GM21576 (cell line): Measurements from ENCODE around the gene MUC4.
A peak's percentile ranks its signal among the peaks of the same experiment; 100 is the strongest.

Source experiments
- ATAC-seq: cut with Tn5 transposase; IDR thresholded peaks from one replicate; pipeline ENCODE4 v1.9.1; 2021; ENCODE audit warnings: mild to moderate bottlenecking, moderate library complexity; ENCODE audit not compliant: unreplicated experiment

Gene MUC4

GRCh38 chr3:195811756-195812155 is at the start of gene MUC4:
TSS of gene MUC4 (minus strand) at chr3:195811929. CDS start at chr3:195811817, 112 bp downstream.
- ATAC-seq = no peak

GRCh38 chr3:195860456-195860855 is 48.7 kb upstream of the MUC4 start:
- no peak for ATAC-seq

- ATAC-seq = no peak
Measured at GRCh38 chr3:195859846-195860411, 48.2 kb upstream of the MUC4 start.

GRCh38 chr3:195859061-195859845 is 47.5 kb upstream of the MUC4 start:
- no peak for ATAC-seq

GRCh38 chr3:195856410-195857084 is 44.8 kb upstream of the MUC4 start:
- no peak for ATAC-seq

GRCh38 chr3:195855471-195856409 is 44.0 kb upstream of the MUC4 start:
- no peak for ATAC-seq

GRCh38 chr3:195854628-195855294 is 43.0 kb upstream of the MUC4 start:
- no peak for ATAC-seq

- no peak for ATAC-seq
Measured at GRCh38 chr3:195853996-195854395, 42.3 kb upstream of the MUC4 start.

- ATAC-seq = no peak
Measured at GRCh38 chr3:195853036-195853435, 41.3 kb upstream of the MUC4 start.

GRCh38 chr3:195850857-195851543 is 39.3 kb upstream of the MUC4 start:
- ATAC-seq = peak; percentile 88

- no peak for ATAC-seq
Measured at GRCh38 chr3:195849322-195850074, 37.8 kb upstream of the MUC4 start.

- no peak for ATAC-seq
Measured at GRCh38 chr3:195847055-195847950, 35.6 kb upstream of the MUC4 start.

GRCh38 chr3:195845483-195845882 is 33.8 kb upstream of the MUC4 start:
- no peak for ATAC-seq

- ATAC-seq = no peak
Measured at GRCh38 chr3:195844671-195845218, 33.0 kb upstream of the MUC4 start.

- ATAC-seq = no peak
Measured at GRCh38 chr3:195839260-195840010, 27.7 kb upstream of the MUC4 start.

- ATAC-seq = peak; percentile 73
Measured at GRCh38 chr3:195838714-195839113, 27.0 kb upstream of the MUC4 start.
